H1 (cell line): ENCODE results near the gene PIK3R1. TPM values are rescaled to one million over a fixed set of nuclear protein-coding genes. Genes with fewer than 3 reads are reported as not detected.

Experiments used
- CTCF ChIA-PET: fragments of 300-600 bp; sonication (Branson Sonifier 250); formaldehyde crosslinking; loops from one replicate; lab custom pipeline; 2021; ENCODE audit not compliant: partially characterized antibody; lab: Charles Lee
- POLR2A ChIA-PET: fragments of 300-600 bp; sonication (Branson Sonifier 250); formaldehyde crosslinking; loops from one replicate; lab custom pipeline; 2021; ENCODE audit warnings: inconsistent platforms; ENCODE audit not compliant: partially characterized antibody; lab: Charles Lee
- DNase-seq, 2 experiments: peaks; one replicate each; pipeline versions ENCODE4 v3.0.0 to v3.0.0-alpha.2; 2010 to 2022; ENCODE audit warnings: low spot score in 2 of 2, low read depth in 1 of 2, mixed read lengths in 1 of 2
- FAIRE-seq: peaks from 2 replicates; lab custom pipeline; 2011; peaks lifted over from hg19 to GRCh38; lab: Jason Lieb, UNC
- H2AFZ ChIP-seq: 2 replicates; pipeline ENCODE4 v1.8.1; 2012; ENCODE audit warnings: low read length, inconsistent platforms
- H2AK5ac ChIP-seq: 2 replicates; pipeline ENCODE4 v1.6.1; 2013; ENCODE audit warnings: low read depth, low read length
- H2BK120ac ChIP-seq: replicated peaks from 2 replicates; pipeline ENCODE3; 2013; ENCODE audit warnings: low read depth, low read length, inconsistent platforms
- H2BK12ac ChIP-seq: 2 replicates; pipeline ENCODE4 v1.6.1; 2013; ENCODE audit warnings: low read depth, low read length
- H2BK15ac ChIP-seq: 2 replicates; pipeline ENCODE4 v1.6.1; 2013; ENCODE audit warnings: low read length
- H2BK20ac ChIP-seq: 2 replicates; pipeline ENCODE4 v1.6.1; 2013; ENCODE audit warnings: low read length
- H2BK5ac ChIP-seq: 2 replicates; pipeline ENCODE4 v1.6.1; 2013; ENCODE audit warnings: low read depth, low read length
- H3K14ac ChIP-seq: 2 replicates; pipeline ENCODE4 v1.6.1; 2013; ENCODE audit warnings: inconsistent platforms; ENCODE audit not compliant: insufficient read length
- H3K18ac ChIP-seq: 2 replicates; pipeline ENCODE4 v1.6.1; 2013; ENCODE audit warnings: low read length; ENCODE audit errors: extremely low read depth
- H3K23ac ChIP-seq: 2 replicates; pipeline ENCODE4 v1.6.1; 2013; ENCODE audit warnings: inconsistent platforms; ENCODE audit not compliant: insufficient read length
- H3K23me2 ChIP-seq: 2 replicates; pipeline ENCODE4 v1.6.1; 2013; ENCODE audit warnings: low read depth, low read length
- H3K27ac ChIP-seq: 2 replicates; pipeline ENCODE4 v1.6.1; 2011; ENCODE audit warnings: low read depth, low read length, inconsistent platforms
- H3K27me3 ChIP-seq, 4 experiments: replicated peaks in 1 of 4; 1 replicate in 1 of 4; 2 replicates in 3 of 4; pipeline versions ENCODE4 v1.6.1 to v1.8.1; 2011 to 2013; ENCODE audit warnings: low read length in 3 of 4, mild to moderate bottlenecking in 3 of 4, inconsistent platforms in 2 of 4, mixed read lengths in 2 of 4, moderate library complexity in 1 of 4; ENCODE audit not compliant: control insufficient read depth in 3 of 4, insufficient read depth in 3 of 4; ENCODE audit errors: extremely low read depth in 1 of 4
- H3K36me3 ChIP-seq, 4 experiments: 2 replicates each; pipeline versions ENCODE4 v1.6.1 to v1.8.1; 2011 to 2013; ENCODE audit warnings: mild to moderate bottlenecking in 4 of 4, low read length in 3 of 4, moderate library complexity in 2 of 4, control low read depth in 1 of 4, inconsistent platforms in 1 of 4; ENCODE audit not compliant: insufficient read depth in 4 of 4, control insufficient read depth in 2 of 4
- H3K4ac ChIP-seq: replicated peaks from 2 replicates; pipeline ENCODE3; 2013; ENCODE audit warnings: low read length, low read depth, mixed read lengths, inconsistent platforms; ENCODE audit not compliant: insufficient read length
- H3K4me1 ChIP-seq, 4 experiments: replicated peaks in 1 of 4; 1 replicate in 1 of 4; 2 replicates in 3 of 4; pipeline versions ENCODE4 v1.6.1 to v1.8.1; 2011 to 2013; ENCODE audit warnings: low read length in 3 of 4, inconsistent platforms in 2 of 4, mixed read lengths in 1 of 4; ENCODE audit not compliant: insufficient read depth in 4 of 4, control insufficient read depth in 3 of 4
- H3K4me2 ChIP-seq, 2 experiments: 2 replicates each; pipeline versions ENCODE4 v1.6.1 to v1.8.1; 2011 to 2013; ENCODE audit warnings: low read depth in 2 of 2, low read length in 2 of 2, control low read depth in 1 of 2, inconsistent platforms in 1 of 2, mild to moderate bottlenecking in 1 of 2; ENCODE audit not compliant: insufficient read depth in 1 of 2
- H3K4me3 ChIP-seq, 4 experiments: fragments of 200-600, 300-600 bp in 1 of 4; sonication (generic), shearing (Covaris generic), sonication (Bioruptor Twin) in 1 of 4; 2 replicates each; pipeline versions ENCODE4 v1.5.1 to v1.8.1; 2011 to 2016; ENCODE audit warnings: low read length in 4 of 4, low read depth in 3 of 4, control low read depth in 2 of 4, inconsistent platforms in 2 of 4, mild to moderate bottlenecking in 2 of 4, mixed read lengths in 1 of 4, moderate library complexity in 1 of 4; ENCODE audit not compliant: insufficient read depth in 2 of 4; ENCODE audit errors: extremely low read depth in 1 of 4
- H3K56ac ChIP-seq: replicated peaks from 2 replicates; pipeline ENCODE3; 2013; ENCODE audit warnings: low read depth, mild to moderate bottlenecking, mixed read lengths, low read length, inconsistent platforms; ENCODE audit not compliant: insufficient read length
- H3K79me1 ChIP-seq: 2 replicates; pipeline ENCODE4 v1.6.1; 2013; ENCODE audit warnings: low read depth, low read length, control low read depth
- H3K79me2 ChIP-seq, 2 experiments: 2 replicates each; pipeline versions ENCODE4 v1.6.1 to v1.8.1; 2012 to 2013; ENCODE audit warnings: low read length in 2 of 2, mild to moderate bottlenecking in 2 of 2, inconsistent platforms in 1 of 2; ENCODE audit not compliant: insufficient read depth in 2 of 2, control insufficient read depth in 1 of 2
- H3K9ac ChIP-seq, 4 experiments: replicated peaks in 1 of 4; 1 replicate in 1 of 4; 2 replicates in 3 of 4; pipeline versions ENCODE4 v1.6.1 to v1.8.1; 2011 to 2013; ENCODE audit warnings: low read depth in 3 of 4, low read length in 3 of 4, control low read depth in 2 of 4, mild to moderate bottlenecking in 2 of 4, moderate library complexity in 2 of 4, inconsistent platforms in 1 of 4; ENCODE audit errors: extremely low read depth in 1 of 4
- H3K9me3 ChIP-seq, 2 experiments: 2 replicates each; pipeline versions ENCODE4 v1.6.1 to v1.8.1; 2012 to 2013; ENCODE audit warnings: mild to moderate bottlenecking in 2 of 2, moderate library complexity in 2 of 2, control low read depth in 1 of 2, inconsistent platforms in 1 of 2, low read depth in 1 of 2, low read length in 1 of 2, mixed read lengths in 1 of 2; ENCODE audit not compliant: insufficient read depth in 2 of 2
- H4K20me1 ChIP-seq, 2 experiments: replicated peaks in 1 of 2; 2 replicates each; pipeline versions ENCODE3 to v1.8.1; 2011 to 2013; ENCODE audit warnings: inconsistent platforms in 2 of 2, low read length in 2 of 2, mild to moderate bottlenecking in 1 of 2; ENCODE audit not compliant: insufficient read depth in 2 of 2, control insufficient read depth in 1 of 2
- H4K5ac ChIP-seq: 2 replicates; pipeline ENCODE4 v1.6.1; 2013; ENCODE audit warnings: low read length, low read depth, mixed read lengths, inconsistent platforms; ENCODE audit not compliant: insufficient read length
- H4K8ac ChIP-seq: 2 replicates; pipeline ENCODE4 v1.8.0; 2013; ENCODE audit warnings: mild to moderate bottlenecking, moderate library complexity, low read length, inconsistent platforms; ENCODE audit not compliant: insufficient read depth; ENCODE audit errors: extremely low read depth
- H4K91ac ChIP-seq: replicated peaks from 2 replicates; pipeline ENCODE3; 2013; ENCODE audit warnings: low read length, mixed read lengths, inconsistent platforms; ENCODE audit not compliant: insufficient read length
- BACH1 ChIP-seq: IDR thresholded peaks from 2 replicates; pipeline ENCODE4 v1.6.1; 2012; ENCODE audit warnings: low read length, improper control_type of control experiment
- BCL11A ChIP-seq, 2 experiments: IDR thresholded peaks; one replicate each; pipeline ENCODE4 v1.6.1; 2011; ENCODE audit warnings: low read depth in 2 of 2, low read length in 2 of 2, mild to moderate bottlenecking in 2 of 2
- EGR1 ChIP-seq: IDR thresholded peaks from 2 replicates; pipeline ENCODE4 v1.6.1; 2011; ENCODE audit warnings: low read depth, low read length, borderline replicate concordance
- JUN ChIP-seq: IDR thresholded peaks from 2 replicates; pipeline ENCODE4 v1.6.1; 2011; ENCODE audit warnings: low read depth, mild to moderate bottlenecking, improper control_type of control experiment, low read length
- JUND ChIP-seq: IDR thresholded peaks from 2 replicates; pipeline ENCODE4 v1.6.1; 2011; ENCODE audit warnings: mild to moderate bottlenecking, improper control_type of control experiment, low read length
- KDM1A ChIP-seq: fragments of 200-600, 300-600 bp; sonication (generic); IDR thresholded peaks from 2 replicates; pipeline ENCODE4 v1.7.1; 2016; ENCODE audit warnings: mild to moderate bottlenecking, low read length, borderline replicate concordance
- KDM4A ChIP-seq: IDR thresholded peaks from one replicate; pipeline ENCODE4 v1.7.1; 2012; ENCODE audit warnings: low read depth, mild to moderate bottlenecking, moderate library complexity, low read length, inconsistent platforms; ENCODE audit not compliant: severe bottlenecking
- KDM5A ChIP-seq: fragments of 200-600 bp; IDR thresholded peaks from 2 replicates; pipeline ENCODE4 v1.7.1; 2012; ENCODE audit warnings: mild to moderate bottlenecking, low read length, inconsistent platforms, mixed read lengths
- MAFK ChIP-seq: IDR thresholded peaks from 2 replicates; pipeline ENCODE4 v1.6.1; 2012; ENCODE audit warnings: low read depth, mild to moderate bottlenecking, improper control_type of control experiment, low read length
- SIN3A ChIP-seq, 2 experiments: IDR thresholded peaks in 1 of 2; conservative IDR thresholded peaks in 1 of 2; 2 replicates each; pipeline ENCODE4 v1.6.1; 2011 to 2012; ENCODE audit warnings: low read length in 2 of 2, improper control_type of control experiment in 1 of 2, low read depth in 1 of 2, mild to moderate bottlenecking in 1 of 2
- SIRT6 ChIP-seq: IDR thresholded peaks from one replicate; pipeline ENCODE4 v1.7.1; 2012; ENCODE audit warnings: low read length, inconsistent platforms
- SP1 ChIP-seq: IDR thresholded peaks from 2 replicates; pipeline ENCODE4 v1.6.1; 2011; ENCODE audit warnings: low read depth, low read length
- SP4 ChIP-seq: IDR thresholded peaks from 2 replicates; pipeline ENCODE4 v1.6.1; 2012; ENCODE audit warnings: low read length, inconsistent platforms
- TAF1 ChIP-seq: IDR thresholded peaks from 2 replicates; pipeline ENCODE4 v1.6.1; 2011; ENCODE audit warnings: mild to moderate bottlenecking, low read depth, low read length
- WGBS, 2 experiments: shearing (Covaris generic) in 1 of 2; methylation state at CpG; one replicate each; pipeline versions ENCODE4 v1.1.6 to v1.1.7; 2013 to 2015; ENCODE audit warnings: low lambda C conversion rate in 2 of 2, mixed read lengths in 2 of 2, inconsistent platforms in 1 of 2, low coverage in 1 of 2, missing lambda C conversion rate in 1 of 2; ENCODE audit not compliant: insufficient replicate concordance in 2 of 2, insufficient coverage in 1 of 2, insufficient read length in 1 of 2; ENCODE audit errors: extremely low coverage in 1 of 2, missing lambda C conversion rate in 1 of 2; 5-methylcytosine and 5-hydroxymethylcytosine counted together
- polyA plus RNA-seq, 7 experiments: library from polyadenylated mRNA; depleted of rRNA in 3 of 7; stranded (reverse) in 5 of 7; unstranded in 2 of 7; fragments of >200 nt in 5 of 7; fragments of 200-250 nt in 2 of 7; gene quantifications; 1 replicate in 5 of 7; 2 replicates in 1 of 7; 4 replicates in 1 of 7; pipeline versions ENCODE4 v1.2.1 to v1.2.3, GENCODE V29; 2011 to 2013; ENCODE audit warnings: missing spikeins in 2 of 7, mixed read lengths in 2 of 7
- total RNA-seq: library from RNA; stranded (reverse); fragmentation: NEBNext Ultra II Directional; extraction: Animal tissue kit (Norgen Biotek cat#: 25700); gene quantifications from 2 replicates; pipeline ENCODE4 v1.2.1, GENCODE V29; 2021
- TF ChIP-seq, protein P1 (sequence below): IDR thresholded peaks from 2 replicates; pipeline ENCODE4 v1.6.1; 2011; ENCODE audit warnings: low read length, improper control_type of control experiment

PIK3R1 gene
- total and polyA plus RNA-seq, 2 of the 8 experiments (the other 6 are each of a cell fraction or from before 2014, with no cell fraction given) = 2.3 to 13.7 TPM

DNA sequence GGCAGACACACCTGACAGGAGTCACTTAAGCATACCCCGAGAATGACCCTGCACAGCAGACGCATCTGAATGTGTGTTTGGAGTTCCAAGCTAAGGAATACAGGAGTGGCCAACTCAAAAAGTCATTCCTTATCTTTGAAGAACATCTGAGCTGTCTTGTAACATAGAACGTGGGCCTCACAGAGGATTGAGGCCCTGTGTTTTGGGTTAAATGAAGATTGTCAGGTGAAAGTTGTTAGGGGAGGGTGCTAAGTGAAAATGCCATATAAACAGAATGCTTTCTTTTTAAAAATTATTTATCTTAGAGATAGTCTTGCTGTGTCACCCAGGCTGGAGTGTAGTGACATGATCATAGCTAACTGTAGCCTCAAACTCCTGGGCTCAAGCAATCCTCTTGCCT, 100.9 kb downstream of the PIK3R1 start:
- no peak overlapping the region for H3K4ac ChIP-seq
- H4K5ac ChIP-seq = no peak overlapping the region
- peaks cover 0 to 4% of the 10 kb centered on the region in 2 experiments; a peak in 1 of 4 replicates for H3K9me3 ChIP-seq
- H4K91ac ChIP-seq = no peak overlapping the region
- H4K8ac ChIP-seq = no peak overlapping the region
- POLR2A ChIA-PET = no interaction called here
- H3K4me3 ChIP-seq = no peak overlapping the region
- FAIRE-seq (no peak), DNase-seq (no peak)
- CTCF ChIA-PET = interaction anchor here (1.1 kb wide), 1 partner anchor 11 kb away, joined by 3 read pairs; no protein-coding TSS in a partner anchor
- WGBS, 2 experiments = 94% methylated on average over 3 of the region's 3 CpGs; no CpG with 5 or more reads in 1 of the 2 experiments
- no peaks in the 10 kb centered on the region for H3K79me1 ChIP-seq
- H2BK15ac ChIP-seq = no peak overlapping the region
- no peaks in the 10 kb centered on the region for H3K4me1 ChIP-seq
- H4K20me1 ChIP-seq = no peaks in the 10 kb centered on the region
- H2BK12ac ChIP-seq = no peak overlapping the region
- no peak overlapping the region for H2BK20ac ChIP-seq
- H3K56ac ChIP-seq = no peak overlapping the region
- no peak overlapping the region for H3K4me2 ChIP-seq
- H2BK120ac ChIP-seq = no peak overlapping the region
- H3K23ac ChIP-seq = no peak overlapping the region
- H3K18ac ChIP-seq = no peak overlapping the region
- no peaks in the 10 kb centered on the region for H3K36me3 ChIP-seq
- H3K27ac ChIP-seq = no peak overlapping the region
- no peak overlapping the region for H2BK5ac ChIP-seq
- no peak overlapping the region for H3K14ac ChIP-seq
- no peak overlapping the region for H2AFZ ChIP-seq
- no peaks in the 10 kb centered on the region; the same call in 1 of the 2 replicates for H3K23me2 ChIP-seq
- no peaks in the 10 kb centered on the region for H3K27me3 ChIP-seq
- no peaks in the 10 kb centered on the region for H3K79me2 ChIP-seq
- no peak overlapping the region for H2AK5ac ChIP-seq
- no peak overlapping the region for H3K9ac ChIP-seq
- no peak for TF ChIP-seq MAFK
- TF ChIP-seq KDM1A = no peak
- no peak for TF ChIP-seq BCL11A (IDR thresholded peaks at IDR 0.05; ENCODE audit: low read depth in 2 of 2, low read length in 2 of 2)
- TF ChIP-seq KDM4A = no peak
- no peak for TF ChIP-seq EGR1
- no peak for TF ChIP-seq TAF1
- no peak for TF ChIP-seq BACH1
- TF ChIP-seq SIRT6 = no peak
- no peak for TF ChIP-seq JUN
- no peak for TF ChIP-seq KDM5A
- TF ChIP-seq JUND = no peak
- no peak for TF ChIP-seq SIN3A (conservative IDR thresholded peaks at IDR 0.05 in 1 of 2, IDR thresholded peaks at IDR 0.05 in 1 of 2; ENCODE audit: low read depth in 1 of 2, low read length in 2 of 2)
- no peak for TF ChIP-seq SP1
- TF ChIP-seq SP4 = no peak
- TF ChIP-seq, protein P1, sequence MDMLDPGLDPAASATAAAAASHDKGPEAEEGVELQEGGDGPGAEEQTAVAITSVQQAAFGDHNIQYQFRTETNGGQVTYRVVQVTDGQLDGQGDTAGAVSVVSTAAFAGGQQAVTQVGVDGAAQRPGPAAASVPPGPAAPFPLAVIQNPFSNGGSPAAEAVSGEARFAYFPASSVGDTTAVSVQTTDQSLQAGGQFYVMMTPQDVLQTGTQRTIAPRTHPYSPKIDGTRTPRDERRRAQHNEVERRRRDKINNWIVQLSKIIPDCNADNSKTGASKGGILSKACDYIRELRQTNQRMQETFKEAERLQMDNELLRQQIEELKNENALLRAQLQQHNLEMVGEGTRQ = no peak
